HEK293T (cell line): ENCODE measurements around the gene OR1K1.

Source experiments
- ARNT ChIP-seq: fragments of 450-650 bp; IDR thresholded peaks from 2 replicates; pipeline ENCODE4 v1.6.1; 2017; ENCODE audit warnings: mild to moderate bottlenecking
- CTBP1 ChIP-seq: fragments of 450-650 bp; IDR thresholded peaks from 2 replicates; pipeline ENCODE4 v1.6.1; 2016; ENCODE audit warnings: borderline replicate concordance
- ELF4 ChIP-seq: fragments of 450-650 bp; IDR thresholded peaks from 2 replicates; pipeline ENCODE4 v1.6.1; 2017; ENCODE audit warnings: antibody characterized with exemption
- FOXA1 ChIP-seq: fragments of 450-650 bp; IDR thresholded peaks from 2 replicates; pipeline ENCODE4 v1.6.1; 2016; ENCODE audit warnings: mild to moderate bottlenecking
- FOXK2 ChIP-seq: fragments of 450-650 bp; IDR thresholded peaks from 2 replicates; pipeline ENCODE4 v1.6.1; 2016; ENCODE audit warnings: mild to moderate bottlenecking
- FOXM1 ChIP-seq: fragments of 450-650 bp; IDR thresholded peaks from 2 replicates; pipeline ENCODE4 v1.6.1; 2017; ENCODE audit warnings: mild to moderate bottlenecking, borderline replicate concordance
- HDGF ChIP-seq: fragments of 450-650 bp; IDR thresholded peaks from 2 replicates; pipeline ENCODE4 v1.6.1; 2017; ENCODE audit warnings: antibody characterized with exemption, borderline replicate concordance
- NFRKB ChIP-seq: fragments of 450-650 bp; IDR thresholded peaks from 2 replicates; pipeline ENCODE4 v1.6.1; 2016; ENCODE audit warnings: mild to moderate bottlenecking, moderate library complexity
- PKNOX1 ChIP-seq: fragments of 450-650 bp; IDR thresholded peaks from 2 replicates; pipeline ENCODE4 v1.6.1; 2016
- SUZ12 ChIP-seq: fragments of 450-650 bp; IDR thresholded peaks from 2 replicates; pipeline ENCODE4 v1.6.1; 2016; ENCODE audit warnings: mild to moderate bottlenecking
- ZNF384 ChIP-seq: fragments of 450-650 bp; IDR thresholded peaks from 2 replicates; pipeline ENCODE4 v1.6.1; 2016

GRCh38 chr9:122814545-122814944 lies 14.6 kb downstream of the OR1K1 start:
- TF ChIP-seq SUZ12 (no peak), FOXM1 (no peak), CTBP1 (no peak), ZNF384 (no peak), NFRKB (no peak), HDGF (no peak), FOXK2 (no peak), ELF4 (no peak), PKNOX1 (no peak), FOXA1 (no peak), ARNT (no peak)
